K562 (cell line): ENCODE measurements around the gene DBP. TPM values are rescaled to one million over a fixed set of nuclear protein-coding genes. Genes with fewer than 3 reads are reported as not detected.

ENCODE experiments used
- ATF3 ChIP-seq, 2 experiments: fragments of 450-650 bp in 1 of 2; sonication (generic) in 1 of 2; formaldehyde crosslinking in 1 of 2; IDR thresholded peaks in 1 of 2; conservative IDR thresholded peaks in 1 of 2; 2 replicates each; pipeline versions ENCODE4 v1.6.1 to v1.8.1; 2016 to 2023; ENCODE audit warnings: mild to moderate bottlenecking in 2 of 2, moderate library complexity in 2 of 2, inconsistent platforms in 1 of 2, missing genetic modification reagents in 1 of 2
- ATF6 ChIP-seq: sonication (generic); formaldehyde crosslinking; IDR thresholded peaks from 2 replicates; pipeline ENCODE4 v1.4.0; 2020; ENCODE audit warnings: mild to moderate bottlenecking, missing genetic modification reagents
- CBX5 ChIP-seq: IDR thresholded peaks from 2 replicates; pipeline ENCODE4 v1.6.1; 2014; ENCODE audit warnings: low read depth, borderline replicate concordance
- CHD1 ChIP-seq: fragments of 200-600 bp; sonication (generic); IDR thresholded peaks from one replicate; pipeline ENCODE4 v1.6.1; 2012; ENCODE audit warnings: mild to moderate bottlenecking, moderate library complexity, low read length, inconsistent platforms
- FOXA1 ChIP-seq: fragments of 450-650 bp; IDR thresholded peaks from 2 replicates; pipeline ENCODE4 v1.6.1; 2016; ENCODE audit warnings: mild to moderate bottlenecking, borderline replicate concordance
- FOXJ2 ChIP-seq: fragments of 200-800 bp; sonication (Bioruptor generic); IDR thresholded peaks from 2 replicates; pipeline ENCODE4 v1.6.1; 2016; ENCODE audit warnings: missing genetic modification characterization, missing compliant biosample characterization
- GTF3C2 ChIP-seq: IDR thresholded peaks from 3 replicates; pipeline ENCODE4 v1.6.1; 2011; ENCODE audit warnings: borderline replicate concordance, mild to moderate bottlenecking, moderate library complexity; ENCODE audit not compliant: insufficient read length; ENCODE audit errors: extremely low read depth
- IFI16 ChIP-seq: fragments of 250-450 bp; sonication (Bioruptor Pico); IDR thresholded peaks from 2 replicates; pipeline ENCODE4 v2.1.2; 2022; ENCODE audit warnings: mild to moderate bottlenecking, inconsistent platforms
- ILK ChIP-seq: fragments of 450-650 bp; IDR thresholded peaks from 2 replicates; pipeline ENCODE4 v1.6.1; 2016; ENCODE audit warnings: missing genetic modification characterization, low read depth, mild to moderate bottlenecking, missing compliant biosample characterization, moderate library complexity, borderline replicate concordance
- MBD1 ChIP-seq: fragments of 250-450 bp; sonication (Bioruptor Pico); IDR thresholded peaks from 2 replicates; pipeline ENCODE4 v1.8.0; 2022; ENCODE audit warnings: inconsistent platforms
- POLR3G ChIP-seq: IDR thresholded peaks from 2 replicates; pipeline ENCODE4 v1.6.1; 2011; ENCODE audit not compliant: insufficient read length, insufficient replicate concordance; ENCODE audit errors: extremely low read depth
- PTRF ChIP-seq: fragments of 450-650 bp; IDR thresholded peaks from 2 replicates; pipeline ENCODE4 v1.6.1; 2016; ENCODE audit warnings: mild to moderate bottlenecking, missing genetic modification characterization, missing compliant biosample characterization
- SMAD1 ChIP-seq: fragments of 150-350 bp; IDR thresholded peaks from 2 replicates; pipeline ENCODE4 v1.6.1; 2014; ENCODE audit warnings: low read length, low read depth; ENCODE audit not compliant: partially characterized antibody
- THAP7 ChIP-seq: fragments of 250-450 bp; sonication (Bioruptor Pico); IDR thresholded peaks from 2 replicates; pipeline ENCODE4 v1.5.0; 2021
- WHSC1 ChIP-seq: IDR thresholded peaks from one replicate; pipeline ENCODE4 v1.6.1; 2012; ENCODE audit warnings: low read length, control low read depth, inconsistent platforms
- ZNF12 ChIP-seq: sonication (generic); formaldehyde crosslinking; IDR thresholded peaks from 2 replicates; pipeline ENCODE4 v1.4.0; 2020; ENCODE audit warnings: mild to moderate bottlenecking, missing genetic modification reagents
- ZNF436 ChIP-seq: fragments of 250-450, 450-650 bp; sonication (Bioruptor Pico); formaldehyde crosslinking; IDR thresholded peaks from 2 replicates; pipeline ENCODE4 v1.7.0; 2020; ENCODE audit warnings: mild to moderate bottlenecking
- ZNF830 ChIP-seq: fragments of 250-450 bp; sonication (Bioruptor Pico); IDR thresholded peaks from 2 replicates; pipeline ENCODE4 v1.5.0; 2021; ENCODE audit warnings: mild to moderate bottlenecking
- polyA plus RNA-seq, 8 experiments: library from polyadenylated mRNA; depleted of rRNA in 4 of 8; stranded (reverse) in 5 of 8; unstranded in 3 of 8; fragments of >200 nt; fragmentation: Nextera tagmentation in 2 of 8; fragmentation: Illumina TruSeq in 1 of 8; extraction: Ambion mirVana in 2 of 8; extraction: Trizol in 1 of 8; gene quantifications; 2 replicates each; pipeline versions ENCODE4 v1.2.1 to v1.2.3, GENCODE V29; 2011 to 2014; ENCODE audit warnings: inconsistent platforms in 1 of 8, missing spikeins in 1 of 8
- total RNA-seq, 7 experiments: library from RNA; depleted of rRNA in 6 of 7; stranded (reverse); fragments of >200 nt in 6 of 7; fragmentation: Illumina TruSeq in 2 of 7; extraction: Trizol in 2 of 7; gene quantifications; 2 replicates each; pipeline versions ENCODE4 v1.2.1 to v1.2.3, GENCODE V29; 2011 to 2021; ENCODE audit warnings: low replicate concordance in 1 of 7

DBP gene
- total and polyA plus RNA-seq, 9 of the 15 experiments (the other 6 are each of a cell fraction or from before 2014, with no cell fraction given): 0.25 to 5.5 (median 1.8) TPM

- no peak for TF ChIP-seq MBD1 (CRISPR knock-in tag)
- no peak for TF ChIP-seq THAP7 (CRISPR knock-in tag)
- TF ChIP-seq IFI16: no peak
- no peak for TF ChIP-seq POLR3G
- no peak for TF ChIP-seq ZNF12 (CRISPR knock-in tag)
- TF ChIP-seq PTRF (tag): no peak
- TF ChIP-seq WHSC1: no peak
- no peak for TF ChIP-seq ATF3 (IDR thresholded peaks at IDR 0.05)
- TF ChIP-seq ATF3 (CRISPR knock-in tag; conservative IDR thresholded peaks at IDR 0.05): no peak
- TF ChIP-seq SMAD1: no peak
- TF ChIP-seq CHD1: no peak
- TF ChIP-seq ATF6 (CRISPR knock-in tag): no peak
- TF ChIP-seq FOXA1: no peak
- no peak for TF ChIP-seq ZNF830
- TF ChIP-seq CBX5: no peak
- TF ChIP-seq ILK (tag): no peak
- no peak for TF ChIP-seq GTF3C2
- TF ChIP-seq ZNF436: no peak
- TF ChIP-seq FOXJ2 (tag): peak; percentile 5; the same call in 1 of the 2 replicates
These were observed 2.5 kb downstream of the DBP start (continued) for GRCh38 chr19:48634424-48635262.
